ENCODE measurements around the gene MAN1A2. TPM values are rescaled to one million over a fixed set of nuclear protein-coding genes. Genes with fewer than 3 reads are reported as not detected.

MAN1A2 gene
- total and polyA plus RNA-seq, 4 experiments from 2014 or later, result 17.5 to 66.5 (median 40.6) TPM

DNA sequence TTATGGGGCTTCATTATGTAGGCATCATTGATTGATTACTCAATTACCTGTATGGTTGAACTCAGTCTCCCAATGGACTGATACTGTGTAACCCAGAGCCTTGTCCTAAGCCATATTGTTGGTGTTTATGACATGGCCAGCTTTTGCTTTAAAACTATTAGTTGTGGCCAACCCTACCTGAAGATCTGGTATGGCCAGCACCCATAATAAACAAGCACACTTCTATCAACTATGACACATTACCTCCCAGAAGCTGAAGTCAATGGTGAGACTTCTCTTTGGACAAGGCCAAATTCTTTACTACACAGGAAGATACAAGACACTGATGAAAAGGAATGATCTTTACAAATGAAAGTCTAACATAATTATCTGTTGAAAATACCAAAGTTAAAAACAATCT, 28.8 kb downstream of the MAN1A2 start:
- Mint-ChIP-seq H3K4me3 (no peak overlapping the region), H3K27me3 (no peaks in the 10 kb centered on the region), H3K36me3 (peaks cover 0 to 8% of the 10 kb centered on the region in 2 donors), H3K27ac (no peak overlapping the region), H3K9me3 (peaks cover 0 to 3% (median 0%) of the 10 kb centered on the region in 8 donors), H3K4me1 (peaks cover 53 to 88% (median 65%) of the 10 kb centered on the region in 4 donors)
- Histone ChIP-seq H3K27me3 (ENCODE audit: insufficient read depth, low read length) (no peaks in the 10 kb centered on the region), H3K9me3 (ENCODE audit: control insufficient read depth in 1 of 2, low read length in 2 of 2) (no peaks in the 10 kb centered on the region), H3K36me3 (ENCODE audit: insufficient read depth, low read length) (no peaks in the 10 kb centered on the region), H3K4me3 (ENCODE audit: low read length in 2 of 2) (no peak overlapping the region), H3K27ac (ENCODE audit: low read depth, low read length) (no peak overlapping the region), H3K4me1 (ENCODE audit: insufficient read depth, low read length) (peaks cover 33% of the 10 kb centered on the region)
- POLR2A ChIA-PET (ENCODE audit: partially characterized antibody), result no interaction called here
- CTCF ChIA-PET (ENCODE audit: partially characterized antibody), result no interaction called here
- no peak for DNase-seq
- intact Hi-C loops (cut with micrococcal nuclease), result loop anchor here (5.0 kb wide), 1 partner anchor 51 kb away; no protein-coding TSS in a partner anchor

- H3K27ac Mint-ChIP-seq, result no peak overlapping the region
- H3K4me1 Mint-ChIP-seq, result peaks cover 53 to 88% (median 67%) of the 10 kb centered on the region in 4 donors
- ChIA-PET POLR2A (ENCODE audit: partially characterized antibody) (no interaction called here), CTCF (ENCODE audit: partially characterized antibody) (no interaction called here)
- Histone ChIP-seq H3K4me3 (ENCODE audit: low read length in 2 of 2) (no peak overlapping the region), H3K27me3 (ENCODE audit: insufficient read depth, low read length) (no peaks in the 10 kb centered on the region), H3K36me3 (ENCODE audit: insufficient read depth, low read length) (no peaks in the 10 kb centered on the region), H3K27ac (ENCODE audit: low read depth, low read length) (no peak overlapping the region), H3K4me1 (ENCODE audit: insufficient read depth, low read length) (peaks cover 36% of the 10 kb centered on the region), H3K9me3 (ENCODE audit: control insufficient read depth in 1 of 2, low read length in 2 of 2) (no peaks in the 10 kb centered on the region)
- H3K9me3 Mint-ChIP-seq, result peaks cover 0 to 3% (median 0%) of the 10 kb centered on the region in 8 donors
- H3K36me3 Mint-ChIP-seq, result peaks cover 2 to 14% of the 10 kb centered on the region in 2 donors
- H3K4me3 Mint-ChIP-seq, result peak overlapping the region in 1 of 8 donors; percentile 17
- DNase-seq, result no peak
- no peaks in the 10 kb centered on the region for H3K27me3 Mint-ChIP-seq
- intact Hi-C loops (cut with micrococcal nuclease), result loop anchor here (5.0 kb wide), 1 partner anchor 51 kb away; no protein-coding TSS in a partner anchor
Measured at GRCh38 chr1:117396636-117397035, 29.4 kb downstream of the MAN1A2 start.

DNA sequence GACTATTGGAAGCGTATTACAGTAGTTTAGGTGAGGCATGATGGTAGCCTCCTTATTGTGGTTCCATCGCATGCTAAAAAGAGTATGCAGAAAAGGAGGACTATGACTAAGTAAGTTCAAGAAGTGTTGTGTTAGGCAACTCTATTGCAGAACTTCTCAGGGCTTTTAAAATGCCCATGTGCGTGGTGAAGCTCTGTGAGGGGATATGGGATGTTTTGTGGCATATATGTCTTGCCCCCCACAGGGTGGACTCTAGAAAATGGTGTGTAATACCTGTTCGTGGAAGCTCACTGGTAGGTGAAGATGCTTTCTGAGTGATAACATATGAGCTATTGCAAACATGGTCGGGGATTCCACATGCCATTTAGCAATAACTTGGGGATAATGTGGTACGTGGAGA, 31.7 kb downstream of the MAN1A2 start:
- no peak overlapping the region for H3K27ac ChIP-seq (ENCODE audit: low read depth, low read length)
- H3K4me1 ChIP-seq (ENCODE audit: insufficient read depth, low read length), result peaks cover 26% of the 10 kb centered on the region
- no peaks in the 10 kb centered on the region for H3K27me3 ChIP-seq (ENCODE audit: insufficient read depth, low read length)
- H3K9me3 ChIP-seq (ENCODE audit: control insufficient read depth in 1 of 2, low read length in 2 of 2), result no peaks in the 10 kb centered on the region
- Mint-ChIP-seq H3K4me3 (peak overlapping the region in 2 of 8 donors; percentile 0 to 23), H3K27ac (no peak overlapping the region), H3K27me3 (no peaks in the 10 kb centered on the region), H3K4me1 (peaks cover 41 to 73% (median 59%) of the 10 kb centered on the region in 4 donors), H3K9me3 (peaks cover 0 to 18% (median 4%) of the 10 kb centered on the region in 8 donors), H3K36me3 (peaks cover 20 to 36% of the 10 kb centered on the region in 2 donors)
- POLR2A ChIA-PET (ENCODE audit: partially characterized antibody), result interaction anchor here (0.6 to 1.6 kb wide), 2 partner anchors 19 to 32 kb away, joined by 3 to 7 read pairs; partner anchors contain the start of gene MAN1A2
- H3K4me3 ChIP-seq (ENCODE audit: low read length in 2 of 2), result no peak overlapping the region
- no peaks in the 10 kb centered on the region for H3K36me3 ChIP-seq (ENCODE audit: insufficient read depth, low read length)
- no peak for DNase-seq
- intact Hi-C loops (cut with micrococcal nuclease), result loop anchor here (5.0 kb wide), 1 partner anchor 48 kb away; no protein-coding TSS in a partner anchor
- CTCF ChIA-PET (ENCODE audit: partially characterized antibody), result interaction anchor here (0.7 kb wide), 1 partner anchor 10 kb away, joined by 3 read pairs; no protein-coding TSS in a partner anchor

- Histone ChIP-seq H3K27me3 (ENCODE audit: insufficient read depth, low read length) (no peaks in the 10 kb centered on the region), H3K4me1 (ENCODE audit: insufficient read depth, low read length) (peaks cover 17% of the 10 kb centered on the region), H3K36me3 (ENCODE audit: insufficient read depth, low read length) (no peaks in the 10 kb centered on the region), H3K27ac (ENCODE audit: low read depth, low read length) (no peak overlapping the region), H3K4me3 (ENCODE audit: low read length in 2 of 2) (no peak overlapping the region), H3K9me3 (ENCODE audit: control insufficient read depth in 1 of 2, low read length in 2 of 2) (no peaks in the 10 kb centered on the region)
- peak overlapping the region in 2 of 7 donors; percentile 7 to 15 for H3K27ac Mint-ChIP-seq
- H3K9me3 Mint-ChIP-seq, result peaks cover 0 to 18% (median 4%) of the 10 kb centered on the region in 8 donors
- intact Hi-C loops (cut with micrococcal nuclease), result loop anchor here (5.0 kb wide), 1 partner anchor 34 kb away; the partner anchor contains the start of gene MAN1A2
- DNase-seq, result no peak
- ChIA-PET POLR2A (ENCODE audit: partially characterized antibody) (no interaction called here), CTCF (ENCODE audit: partially characterized antibody) (no interaction called here)
- H3K27me3 Mint-ChIP-seq, result no peaks in the 10 kb centered on the region
- H3K36me3 Mint-ChIP-seq, result peaks cover 39 to 57% of the 10 kb centered on the region in 2 donors
- peak overlapping the region in 1 of 8 donors; percentile 46 for H3K4me3 Mint-ChIP-seq
- H3K4me1 Mint-ChIP-seq, result peaks cover 33 to 61% (median 46%) of the 10 kb centered on the region in 4 donors
Measured at GRCh38 chr1:117401761-117402160, 34.5 kb downstream of the MAN1A2 start.

DNA sequence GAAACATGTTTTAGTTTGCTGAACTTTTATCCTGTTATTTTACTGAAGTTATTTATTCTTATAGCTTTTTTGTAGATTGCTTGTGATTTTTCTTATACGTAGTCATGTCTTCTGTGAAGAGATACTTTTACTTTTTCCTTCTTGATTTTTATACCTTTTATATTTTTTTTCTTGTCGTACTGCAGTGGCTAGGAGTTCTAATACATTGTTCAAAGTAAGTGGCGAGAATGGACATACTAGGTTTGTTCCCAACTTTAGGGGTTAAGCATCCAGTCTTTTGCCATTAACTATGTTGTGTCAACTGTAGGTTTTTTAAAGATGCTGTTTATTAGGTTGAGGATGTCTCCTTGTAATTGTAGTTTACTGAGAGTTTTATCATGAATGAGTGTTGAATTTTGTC, 36.3 kb downstream of the MAN1A2 start:
- no peaks in the 10 kb centered on the region for H3K27me3 Mint-ChIP-seq
- Histone ChIP-seq H3K36me3 (ENCODE audit: insufficient read depth, low read length) (no peaks in the 10 kb centered on the region), H3K4me3 (ENCODE audit: low read length in 2 of 2) (no peak overlapping the region), H3K4me1 (ENCODE audit: insufficient read depth, low read length) (peaks cover 17% of the 10 kb centered on the region), H3K27ac (ENCODE audit: low read depth, low read length) (no peak overlapping the region), H3K27me3 (ENCODE audit: insufficient read depth, low read length) (no peaks in the 10 kb centered on the region), H3K9me3 (ENCODE audit: control insufficient read depth in 1 of 2, low read length in 2 of 2) (no peaks in the 10 kb centered on the region)
- H3K4me1 Mint-ChIP-seq, result peaks cover 35 to 60% (median 44%) of the 10 kb centered on the region in 4 donors
- H3K36me3 Mint-ChIP-seq, result peaks cover 50 to 67% of the 10 kb centered on the region in 2 donors
- intact Hi-C loops (cut with micrococcal nuclease), result loop anchor here (5.0 kb wide), 1 partner anchor 36 kb away; the partner anchor contains the start of gene MAN1A2
- CTCF ChIA-PET (ENCODE audit: partially characterized antibody), result no interaction called here
- H3K9me3 Mint-ChIP-seq, result peaks cover 0 to 18% (median 4%) of the 10 kb centered on the region in 8 donors
- no peak overlapping the region for H3K4me3 Mint-ChIP-seq
- no peak overlapping the region for H3K27ac Mint-ChIP-seq
- DNase-seq, result no peak
- POLR2A ChIA-PET (ENCODE audit: partially characterized antibody), result no interaction called here

GRCh38 chr1:117405042-117405441, 37.8 kb downstream of the MAN1A2 start:
- ChIA-PET CTCF (ENCODE audit: partially characterized antibody) (no interaction called here), POLR2A (ENCODE audit: partially characterized antibody) (no interaction called here)
- no peak for DNase-seq
- Mint-ChIP-seq H3K4me3 (no peak overlapping the region), H3K4me1 (peaks cover 26 to 48% (median 37%) of the 10 kb centered on the region in 4 donors), H3K27me3 (no peaks in the 10 kb centered on the region), H3K36me3 (peaks cover 59 to 73% of the 10 kb centered on the region in 2 donors), H3K27ac (peak overlapping the region in 2 of 7 donors; percentile 2 to 32), H3K9me3 (peaks cover 0 to 18% (median 4%) of the 10 kb centered on the region in 8 donors)
- no peaks in the 10 kb centered on the region for H3K36me3 ChIP-seq (ENCODE audit: insufficient read depth, low read length)
- H3K27ac ChIP-seq (ENCODE audit: low read depth, low read length), result no peak overlapping the region
- H3K9me3 ChIP-seq (ENCODE audit: control insufficient read depth in 1 of 2, low read length in 2 of 2), result no peaks in the 10 kb centered on the region
- H3K27me3 ChIP-seq (ENCODE audit: insufficient read depth, low read length), result no peaks in the 10 kb centered on the region
- intact Hi-C loops (cut with micrococcal nuclease), result no loop called here
- no peak overlapping the region for H3K4me3 ChIP-seq (ENCODE audit: low read length in 2 of 2)
- H3K4me1 ChIP-seq (ENCODE audit: insufficient read depth, low read length), result peaks cover 17% of the 10 kb centered on the region

GRCh38 chr1:117412472-117412871, 45.2 kb downstream of the MAN1A2 start:
- POLR2A ChIA-PET (ENCODE audit: partially characterized antibody), result no interaction called here
- no peak overlapping the region for H3K27ac Mint-ChIP-seq
- H3K4me1 Mint-ChIP-seq, result peaks cover 20 to 41% (median 27%) of the 10 kb centered on the region in 4 donors

More at GRCh38 chr1:117412472-117412871, 45.2 kb downstream of the MAN1A2 start:
- CTCF ChIA-PET (ENCODE audit: partially characterized antibody), result no interaction called here
- Histone ChIP-seq H3K36me3 (ENCODE audit: insufficient read depth, low read length) (peaks cover 7% of the 10 kb centered on the region), H3K4me1 (ENCODE audit: insufficient read depth, low read length) (peaks cover 6% of the 10 kb centered on the region), H3K4me3 (ENCODE audit: low read length in 2 of 2) (no peak overlapping the region), H3K9me3 (ENCODE audit: control insufficient read depth in 1 of 2, low read length in 2 of 2) (no peaks in the 10 kb centered on the region), H3K27me3 (ENCODE audit: insufficient read depth, low read length) (no peaks in the 10 kb centered on the region), H3K27ac (ENCODE audit: low read depth, low read length) (no peak overlapping the region)
- H3K36me3 Mint-ChIP-seq, result peaks cover 62 to 69% of the 10 kb centered on the region in 2 donors
- H3K27me3 Mint-ChIP-seq, result no peaks in the 10 kb centered on the region
- H3K4me3 Mint-ChIP-seq, result no peak overlapping the region
- intact Hi-C loops (cut with micrococcal nuclease), result no loop called here
- no peak for DNase-seq
- peaks cover 0 to 2% (median 0%) of the 10 kb centered on the region in 8 donors for H3K9me3 Mint-ChIP-seq

Measured in CD4-positive, alpha-beta memory T cell (primary cell).